NCI-H1417 treated with DMSO at 0.1 percent for 48 hours (cell line): ENCODE results near the gene HMGXB3.
"Not testable (repeated sequence)": the region's sequence is repeated elsewhere in the genome, so short reads cannot be mapped to it uniquely, and the experiment has no call there.

Experiments
- DNase-seq: peaks from one replicate; lab custom pipeline; 2025; lab: John Stamatoyannopoulos, UW

HMGXB3 gene

GRCh38 chr5:150022158-150022531 is 21.6 kb downstream of the HMGXB3 start:
- no peak for DNase-seq

- no peak for DNase-seq
Measured at GRCh38 chr5:150022681-150023080, 22.1 kb downstream of the HMGXB3 start.

GRCh38 chr5:150023136-150023535 is 22.6 kb downstream of the HMGXB3 start:
- DNase-seq = no peak

GRCh38 chr5:150024346-150024984 is 23.9 kb downstream of the HMGXB3 start:
- DNase-seq = no peak

- DNase-seq = no peak
Measured at GRCh38 chr5:150026682-150027172, 26.2 kb downstream of the HMGXB3 start.

- not testable (repeated sequence) for DNase-seq
Measured at GRCh38 chr5:150028047-150028446, 27.5 kb downstream of the HMGXB3 start.

GRCh38 chr5:150033334-150033733 is 32.8 kb downstream of the HMGXB3 start:
- no peak for DNase-seq

GRCh38 chr5:150034662-150035061 is 34.1 kb downstream of the HMGXB3 start:
- DNase-seq = no peak

- DNase-seq = no peak
Measured at GRCh38 chr5:150035139-150035895, 34.8 kb downstream of the HMGXB3 start.

GRCh38 chr5:150036513-150036912 is 36.0 kb downstream of the HMGXB3 start:
- DNase-seq = no peak

- no peak for DNase-seq
Measured at GRCh38 chr5:150038547-150038946, 38.0 kb downstream of the HMGXB3 start.

- no peak for DNase-seq
Measured at GRCh38 chr5:150042459-150042858, 41.9 kb downstream of the HMGXB3 start.

GRCh38 chr5:150043657-150044328 is 43.3 kb downstream of the HMGXB3 start:
- no peak for DNase-seq

GRCh38 chr5:150044329-150044681 is 43.8 kb downstream of the HMGXB3 start:
- no peak for DNase-seq

GRCh38 chr5:150044712-150045111 is 44.2 kb downstream of the HMGXB3 start:
- no peak for DNase-seq

- DNase-seq = no peak
Measured at GRCh38 chr5:150045549-150045948, 45.0 kb downstream of the HMGXB3 start.

- DNase-seq = no peak
Measured at GRCh38 chr5:150046031-150046430, 45.5 kb downstream of the HMGXB3 start.

GRCh38 chr5:150050172-150050811 is 49.8 kb downstream of the HMGXB3 start:
- DNase-seq = not testable (repeated sequence)

- no peak for DNase-seq
Measured at GRCh38 chr5:150051657-150052195, 51.2 kb downstream of the HMGXB3 start.

GRCh38 chr5:150052226-150052955 is 51.9 kb downstream of the HMGXB3 start:
- DNase-seq = no peak

- no peak for DNase-seq
Measured at GRCh38 chr5:150052956-150053712, 52.6 kb downstream of the HMGXB3 start.
